ENCODE measurements around the gene DDX41.
"Not testable (repeated sequence)": the region's sequence is repeated elsewhere in the genome, so short reads cannot be mapped to it uniquely, and the experiment has no call there.

DDX41 gene

DNA sequence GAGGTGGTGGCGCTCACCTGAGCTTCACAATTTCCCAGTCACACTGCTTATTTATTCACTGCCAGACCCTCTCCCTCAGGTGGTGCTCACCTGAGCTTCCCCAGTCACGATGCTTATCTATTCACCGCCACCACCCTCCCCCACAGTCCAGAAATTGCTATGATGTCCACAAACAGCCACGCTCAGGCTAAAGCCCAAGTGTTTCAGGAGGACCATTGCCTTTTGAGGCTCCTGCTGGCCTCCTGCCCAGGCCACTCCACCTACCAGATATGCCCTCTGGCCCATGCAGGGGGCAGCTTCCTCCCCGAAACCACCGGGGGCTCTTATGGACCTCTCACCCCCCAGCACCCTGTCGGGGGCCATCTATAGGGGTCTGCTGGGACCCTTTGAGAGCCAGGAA lies 23.9 kb downstream of the DDX41 start:
- Histone ChIP-seq H3K36me3 (ENCODE audit: control insufficient read depth in 2 of 2, insufficient read depth in 2 of 2, low read length in 2 of 2) (peaks cover 2 to 6% of the 10 kb centered on the region in 2 donors), H3K4me1 (ENCODE audit: control insufficient read depth in 2 of 2, insufficient read depth in 2 of 2, low read length in 2 of 2) (peaks cover 22 to 27% of the 10 kb centered on the region in 2 donors), H3K27me3 (ENCODE audit: control insufficient read depth in 2 of 2, insufficient read depth in 2 of 2, low read length in 2 of 2) (no peaks in the 10 kb centered on the region), H3K9ac (ENCODE audit: low read depth in 1 of 2, low read length in 2 of 2) (no peak overlapping the region), H3K27ac (ENCODE audit: low read depth in 2 of 2, low read length in 2 of 2) (no peak overlapping the region), H3K9me3 (ENCODE audit: control insufficient read depth in 2 of 2, low read length in 2 of 2) (no peaks in the 10 kb centered on the region), H3K4me3 (ENCODE audit: low read length in 2 of 2) (no peak overlapping the region)

DNA sequence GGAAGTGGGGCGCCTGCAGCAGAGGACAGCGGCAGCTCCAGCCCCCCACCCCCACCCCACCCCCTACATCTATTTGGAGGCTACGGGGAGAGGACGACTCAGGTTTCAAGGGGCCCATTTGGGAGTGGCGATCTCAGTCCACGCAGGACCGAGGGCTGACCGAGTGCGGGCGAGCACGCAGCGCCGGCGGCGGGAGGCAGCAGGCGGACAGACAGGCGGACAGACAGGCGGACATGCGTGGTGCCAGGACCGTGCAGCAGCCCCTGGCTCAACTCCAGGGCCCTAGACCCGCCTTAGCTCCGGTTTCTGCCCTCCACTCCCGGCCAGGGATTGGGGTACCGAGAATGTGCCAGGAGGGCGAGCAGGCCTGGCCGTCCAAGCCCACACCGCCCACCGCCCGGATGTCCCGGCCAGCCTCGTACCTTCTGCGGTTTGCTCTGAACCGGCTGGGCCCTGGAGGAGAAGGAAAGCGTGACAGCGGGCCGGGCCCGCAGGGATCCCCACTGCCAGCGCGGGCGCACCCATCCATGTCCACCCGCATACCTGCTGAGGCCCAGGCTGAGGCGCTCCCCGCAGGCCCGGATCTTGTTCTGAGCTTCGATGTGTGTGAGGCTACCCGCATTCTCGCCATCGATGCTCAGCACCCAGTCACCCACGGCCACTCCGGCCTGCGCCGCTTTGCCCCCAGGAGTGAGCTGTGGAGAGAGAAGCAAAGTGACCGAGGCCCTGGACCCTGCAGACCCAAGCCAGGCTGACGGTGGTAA lies 24.6 kb downstream of the DDX41 start:
- H3K9ac ChIP-seq (ENCODE audit: low read depth in 1 of 2, low read length in 2 of 2) = no peak overlapping the region
- H3K4me1 ChIP-seq (ENCODE audit: control insufficient read depth in 2 of 2, insufficient read depth in 2 of 2, low read length in 2 of 2) = peaks cover 22 to 24% of the 10 kb centered on the region in 2 donors
- H3K36me3 ChIP-seq (ENCODE audit: control insufficient read depth in 2 of 2, insufficient read depth in 2 of 2, low read length in 2 of 2) = peaks cover 4 to 9% of the 10 kb centered on the region in 2 donors
- H3K9me3 ChIP-seq (ENCODE audit: control insufficient read depth in 2 of 2, low read length in 2 of 2) = no peaks in the 10 kb centered on the region
- no peak overlapping the region for H3K27ac ChIP-seq (ENCODE audit: low read depth in 2 of 2, low read length in 2 of 2)
- no peaks in the 10 kb centered on the region for H3K27me3 ChIP-seq (ENCODE audit: control insufficient read depth in 2 of 2, insufficient read depth in 2 of 2, low read length in 2 of 2)
- H3K4me3 ChIP-seq (ENCODE audit: low read length in 2 of 2) = no peak overlapping the region

DNA sequence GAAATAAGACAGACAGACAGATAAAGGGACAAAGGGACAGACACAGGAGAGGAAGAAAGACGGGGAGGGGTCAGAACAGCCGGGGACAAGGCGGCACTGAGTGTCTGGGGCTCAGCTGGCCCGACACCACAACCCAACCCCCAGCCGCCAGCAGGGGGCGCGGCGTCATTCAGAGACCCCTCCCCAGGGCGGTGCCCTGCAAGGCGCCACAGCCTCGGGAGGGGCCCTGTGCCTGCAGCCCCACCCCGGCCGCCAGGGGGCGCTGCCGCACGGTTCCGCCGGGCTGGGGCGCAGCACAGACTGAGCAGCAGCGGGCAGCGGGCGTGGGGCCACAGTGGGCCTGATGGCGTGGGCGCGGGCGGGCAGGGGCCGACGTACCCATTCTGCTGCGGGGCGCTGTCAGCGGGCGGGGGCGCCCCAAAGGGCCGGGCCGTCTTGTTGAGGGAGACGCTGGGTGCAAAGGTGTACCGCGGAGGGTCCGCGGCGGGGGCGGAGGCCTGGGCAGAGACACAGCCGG lies 25.3 kb downstream of the DDX41 start:
- no peaks in the 10 kb centered on the region for H3K27me3 ChIP-seq (ENCODE audit: control insufficient read depth in 2 of 2, insufficient read depth in 2 of 2, low read length in 2 of 2)
- H3K4me1 ChIP-seq (ENCODE audit: control insufficient read depth in 2 of 2, insufficient read depth in 2 of 2, low read length in 2 of 2) = peaks cover 20 to 22% of the 10 kb centered on the region in 2 donors
- no peak overlapping the region for H3K9ac ChIP-seq (ENCODE audit: low read depth in 1 of 2, low read length in 2 of 2)
- H3K36me3 ChIP-seq (ENCODE audit: control insufficient read depth in 2 of 2, insufficient read depth in 2 of 2, low read length in 2 of 2) = peaks cover 5 to 9% of the 10 kb centered on the region in 2 donors
- no peaks in the 10 kb centered on the region for H3K9me3 ChIP-seq (ENCODE audit: control insufficient read depth in 2 of 2, low read length in 2 of 2)
- no peak overlapping the region for H3K4me3 ChIP-seq (ENCODE audit: low read length in 2 of 2)
- H3K27ac ChIP-seq (ENCODE audit: low read depth in 2 of 2, low read length in 2 of 2) = no peak overlapping the region

DNA sequence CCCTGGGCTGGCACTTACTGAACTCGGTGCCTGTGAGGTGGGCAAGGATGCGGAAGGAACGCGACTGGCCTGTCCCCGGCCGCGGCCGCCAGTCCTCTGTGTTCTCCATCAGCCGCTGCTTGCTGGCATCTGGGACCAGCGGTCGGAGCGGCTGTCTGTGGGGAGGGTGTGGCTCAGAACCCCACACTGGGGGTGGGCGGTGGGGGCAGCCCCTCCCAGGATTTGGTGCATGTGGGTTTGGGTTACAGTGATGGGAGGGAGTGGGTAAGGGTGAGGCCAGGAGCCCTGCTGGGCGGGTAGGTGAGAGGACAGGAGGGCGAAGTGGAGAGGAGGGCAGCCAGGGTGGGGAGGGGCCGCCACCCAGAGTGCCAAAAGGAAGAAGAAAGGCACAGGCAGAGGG lies 25.8 kb downstream of the DDX41 start:
- peaks cover 18 to 21% of the 10 kb centered on the region in 2 donors for H3K4me1 ChIP-seq (ENCODE audit: control insufficient read depth in 2 of 2, insufficient read depth in 2 of 2, low read length in 2 of 2)
- H3K4me3 ChIP-seq (ENCODE audit: low read length in 2 of 2) = no peak overlapping the region
- no peak overlapping the region for H3K9ac ChIP-seq (ENCODE audit: low read depth in 1 of 2, low read length in 2 of 2)
- H3K27me3 ChIP-seq (ENCODE audit: control insufficient read depth in 2 of 2, insufficient read depth in 2 of 2, low read length in 2 of 2) = no peaks in the 10 kb centered on the region
- H3K9me3 ChIP-seq (ENCODE audit: control insufficient read depth in 2 of 2, low read length in 2 of 2) = no peaks in the 10 kb centered on the region
- H3K36me3 ChIP-seq (ENCODE audit: control insufficient read depth in 2 of 2, insufficient read depth in 2 of 2, low read length in 2 of 2) = peaks cover 5 to 12% of the 10 kb centered on the region in 2 donors
- H3K27ac ChIP-seq (ENCODE audit: low read depth in 2 of 2, low read length in 2 of 2) = no peak overlapping the region

DNA sequence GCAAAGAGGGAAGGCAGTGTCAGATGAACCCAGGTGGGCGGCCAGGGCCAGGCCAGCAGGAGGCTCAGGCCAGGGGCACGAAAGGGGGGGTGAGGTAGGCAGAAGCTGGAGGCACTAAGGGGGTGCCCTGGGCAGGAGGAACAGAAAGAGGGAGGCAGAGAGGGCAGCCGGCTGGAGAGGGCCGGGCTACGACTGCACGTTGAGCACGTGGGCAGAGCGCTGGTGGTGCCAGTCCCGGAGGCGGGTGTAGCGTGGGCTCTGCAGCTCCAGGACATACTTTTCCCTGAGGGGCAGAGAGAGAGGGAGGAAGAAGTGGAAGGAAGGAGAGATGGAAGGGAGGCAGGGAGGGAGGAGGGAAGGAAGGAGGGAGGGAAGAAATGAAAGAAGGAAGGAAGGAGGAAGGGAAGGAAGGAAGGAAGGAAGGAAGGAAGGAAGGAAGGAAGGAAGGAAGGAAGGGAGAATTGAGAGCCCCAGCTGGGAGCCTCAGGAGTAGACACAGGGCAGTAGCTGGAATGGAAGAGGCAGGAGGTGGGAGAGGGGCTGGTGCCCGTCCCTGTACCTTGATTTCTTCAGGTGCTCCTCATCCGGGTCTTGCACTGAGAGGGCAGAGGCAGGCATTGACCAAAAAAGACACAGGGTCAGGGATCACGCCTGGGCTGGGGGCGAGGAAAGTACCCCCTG lies 26.3 kb downstream of the DDX41 start:
- Histone ChIP-seq H3K27ac (ENCODE audit: low read depth in 2 of 2, low read length in 2 of 2) (no peak overlapping the region), H3K36me3 (ENCODE audit: control insufficient read depth in 2 of 2, insufficient read depth in 2 of 2, low read length in 2 of 2) (peaks cover 5 to 12% of the 10 kb centered on the region in 2 donors), H3K4me3 (ENCODE audit: low read length in 2 of 2) (no peak overlapping the region), H3K9ac (ENCODE audit: low read depth in 1 of 2, low read length in 2 of 2) (no peak overlapping the region), H3K9me3 (ENCODE audit: control insufficient read depth in 2 of 2, low read length in 2 of 2) (no peaks in the 10 kb centered on the region), H3K27me3 (ENCODE audit: control insufficient read depth in 2 of 2, insufficient read depth in 2 of 2, low read length in 2 of 2) (no peaks in the 10 kb centered on the region), H3K4me1 (ENCODE audit: control insufficient read depth in 2 of 2, insufficient read depth in 2 of 2, low read length in 2 of 2) (peaks cover 13 to 15% of the 10 kb centered on the region in 2 donors)

DNA sequence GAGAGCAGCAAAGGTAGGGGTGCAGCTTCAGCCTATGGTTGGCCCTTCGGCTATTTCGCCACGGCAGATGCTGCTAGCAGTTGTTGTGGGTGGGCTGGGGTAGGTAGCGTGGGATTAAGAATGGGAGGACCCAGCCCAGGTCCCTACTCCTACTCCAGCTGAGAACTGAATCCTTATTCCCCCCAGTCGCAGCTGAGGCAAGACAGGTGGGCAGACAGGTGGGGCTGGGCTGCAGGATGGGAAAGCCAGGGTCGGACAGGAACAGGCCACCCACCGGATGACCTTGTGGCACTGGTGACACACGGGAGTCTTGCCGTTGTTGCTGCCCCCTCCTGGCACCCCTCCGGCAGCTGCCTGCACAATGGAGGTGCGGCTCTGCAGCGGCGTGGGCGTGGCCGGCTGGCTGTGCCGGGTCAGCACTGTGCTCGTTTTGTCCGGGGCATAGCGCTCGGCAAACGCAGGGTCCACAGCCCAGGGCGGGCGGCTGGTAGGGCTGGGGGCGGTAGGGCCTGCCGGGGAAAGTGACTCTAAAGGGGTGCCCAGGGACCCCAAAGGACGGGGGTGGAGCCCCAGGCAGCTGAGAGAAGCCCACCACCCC lies 27.5 kb downstream of the DDX41 start:
- H3K27ac ChIP-seq (ENCODE audit: low read depth in 2 of 2, low read length in 2 of 2) = no peak overlapping the region
- H3K36me3 ChIP-seq (ENCODE audit: control insufficient read depth in 2 of 2, insufficient read depth in 2 of 2, low read length in 2 of 2) = peaks cover 5 to 14% of the 10 kb centered on the region in 2 donors
- H3K4me1 ChIP-seq (ENCODE audit: control insufficient read depth in 2 of 2, insufficient read depth in 2 of 2, low read length in 2 of 2) = peaks cover 5 to 9% of the 10 kb centered on the region in 2 donors
- H3K9me3 ChIP-seq (ENCODE audit: control insufficient read depth in 2 of 2, low read length in 2 of 2) = no peaks in the 10 kb centered on the region
- no peak overlapping the region for H3K9ac ChIP-seq (ENCODE audit: low read depth in 1 of 2, low read length in 2 of 2)
- no peaks in the 10 kb centered on the region for H3K27me3 ChIP-seq (ENCODE audit: control insufficient read depth in 2 of 2, insufficient read depth in 2 of 2, low read length in 2 of 2)
- no peak overlapping the region for H3K4me3 ChIP-seq (ENCODE audit: low read length in 2 of 2)

DNA sequence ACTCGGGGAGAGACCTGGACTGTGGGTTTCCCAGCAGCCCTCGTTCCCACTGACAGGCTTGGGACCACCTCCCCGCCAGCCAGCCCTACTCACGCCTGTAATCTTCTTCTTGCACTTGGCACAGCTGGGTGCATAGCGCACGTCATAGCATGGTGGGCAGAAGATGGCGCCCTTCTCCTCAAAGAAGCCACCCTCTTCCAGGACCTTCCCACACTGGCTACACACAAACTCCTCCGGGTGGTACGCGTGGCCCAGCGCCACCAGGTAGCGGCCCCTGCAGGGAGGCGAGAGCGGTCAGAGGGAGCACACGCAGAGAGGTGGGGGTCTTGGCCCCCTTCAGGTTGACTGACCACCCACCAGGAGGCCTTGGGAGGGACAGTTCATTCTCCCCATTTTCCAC lies 28.8 kb downstream of the DDX41 start:
- H3K9me3 ChIP-seq (ENCODE audit: control insufficient read depth in 2 of 2, low read length in 2 of 2) = no peaks in the 10 kb centered on the region
- H3K36me3 ChIP-seq (ENCODE audit: control insufficient read depth in 2 of 2, insufficient read depth in 2 of 2, low read length in 2 of 2) = peaks cover 8 to 17% of the 10 kb centered on the region in 2 donors
- H3K9ac ChIP-seq (ENCODE audit: low read depth in 1 of 2, low read length in 2 of 2) = no peak overlapping the region
- peaks cover 0 to 1% of the 10 kb centered on the region in 2 donors for H3K4me1 ChIP-seq (ENCODE audit: control insufficient read depth in 2 of 2, insufficient read depth in 2 of 2, low read length in 2 of 2)
- no peaks in the 10 kb centered on the region for H3K27me3 ChIP-seq (ENCODE audit: control insufficient read depth in 2 of 2, insufficient read depth in 2 of 2, low read length in 2 of 2)
- H3K4me3 ChIP-seq (ENCODE audit: low read length in 2 of 2) = no peak overlapping the region
- no peak overlapping the region for H3K27ac ChIP-seq (ENCODE audit: low read depth in 2 of 2, low read length in 2 of 2)

DNA sequence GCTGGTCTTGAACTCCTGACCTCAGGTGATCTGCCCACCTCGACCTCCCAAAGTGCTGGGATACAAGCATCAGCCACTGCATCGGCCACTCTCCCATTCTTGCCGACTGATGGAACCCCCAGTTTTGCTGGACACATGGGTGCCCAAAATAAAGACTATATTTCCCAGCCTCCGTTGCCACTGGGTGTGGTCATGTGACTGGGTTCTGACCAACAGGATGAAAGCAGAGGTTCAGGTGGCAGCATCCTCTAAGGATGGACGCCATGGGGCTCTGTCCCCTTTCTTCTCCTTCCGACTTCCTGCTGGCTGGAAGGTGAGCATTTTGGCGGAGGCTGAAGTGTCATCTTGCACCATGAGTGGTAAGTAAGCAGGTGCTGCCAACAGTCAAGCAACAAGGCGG lies 29.6 kb downstream of the DDX41 start:
- H3K36me3 ChIP-seq (ENCODE audit: control insufficient read depth in 2 of 2, insufficient read depth in 2 of 2, low read length in 2 of 2) = peaks cover 8 to 17% of the 10 kb centered on the region in 2 donors
- no peak overlapping the region for H3K9ac ChIP-seq (ENCODE audit: low read depth in 1 of 2, low read length in 2 of 2)
- H3K27ac ChIP-seq (ENCODE audit: low read depth in 2 of 2, low read length in 2 of 2) = no peak overlapping the region
- H3K4me1 ChIP-seq (ENCODE audit: control insufficient read depth in 2 of 2, insufficient read depth in 2 of 2, low read length in 2 of 2) = no peaks in the 10 kb centered on the region
- no peaks in the 10 kb centered on the region for H3K27me3 ChIP-seq (ENCODE audit: control insufficient read depth in 2 of 2, insufficient read depth in 2 of 2, low read length in 2 of 2)
- no peak overlapping the region for H3K4me3 ChIP-seq (ENCODE audit: low read length in 2 of 2)
- no peaks in the 10 kb centered on the region for H3K9me3 ChIP-seq (ENCODE audit: control insufficient read depth in 2 of 2, low read length in 2 of 2)

DNA sequence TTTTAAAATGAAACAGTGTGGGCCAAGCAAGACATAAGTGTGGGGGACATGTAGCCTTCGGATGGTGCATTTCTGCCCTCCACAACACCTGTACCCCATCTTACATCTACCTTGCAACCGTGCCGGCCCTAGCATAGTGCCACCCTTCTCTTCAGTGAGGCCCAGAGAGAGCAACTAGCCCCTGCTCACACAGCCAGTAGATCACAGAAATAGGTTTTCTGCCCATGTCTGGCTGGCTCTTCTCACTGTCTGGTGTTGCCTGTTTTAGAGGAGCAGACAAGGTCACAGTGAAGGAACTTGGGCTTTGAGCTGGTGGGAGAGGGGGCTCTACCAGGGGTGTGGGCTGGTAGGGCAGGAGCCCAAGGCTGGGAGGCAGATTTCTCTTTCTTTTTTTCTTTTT lies 30.5 kb downstream of the DDX41 start:
- no peak overlapping the region for H3K4me3 ChIP-seq (ENCODE audit: low read length in 2 of 2)
- H3K4me1 ChIP-seq (ENCODE audit: control insufficient read depth in 2 of 2, insufficient read depth in 2 of 2, low read length in 2 of 2) = no peaks in the 10 kb centered on the region
- H3K9me3 ChIP-seq (ENCODE audit: control insufficient read depth in 2 of 2, low read length in 2 of 2) = no peaks in the 10 kb centered on the region
- peaks cover 8 to 17% of the 10 kb centered on the region in 2 donors for H3K36me3 ChIP-seq (ENCODE audit: control insufficient read depth in 2 of 2, insufficient read depth in 2 of 2, low read length in 2 of 2)
- H3K27me3 ChIP-seq (ENCODE audit: control insufficient read depth in 2 of 2, insufficient read depth in 2 of 2, low read length in 2 of 2) = no peaks in the 10 kb centered on the region
- no peak overlapping the region for H3K9ac ChIP-seq (ENCODE audit: low read depth in 1 of 2, low read length in 2 of 2)
- H3K27ac ChIP-seq (ENCODE audit: low read depth in 2 of 2, low read length in 2 of 2) = no peak overlapping the region

DNA sequence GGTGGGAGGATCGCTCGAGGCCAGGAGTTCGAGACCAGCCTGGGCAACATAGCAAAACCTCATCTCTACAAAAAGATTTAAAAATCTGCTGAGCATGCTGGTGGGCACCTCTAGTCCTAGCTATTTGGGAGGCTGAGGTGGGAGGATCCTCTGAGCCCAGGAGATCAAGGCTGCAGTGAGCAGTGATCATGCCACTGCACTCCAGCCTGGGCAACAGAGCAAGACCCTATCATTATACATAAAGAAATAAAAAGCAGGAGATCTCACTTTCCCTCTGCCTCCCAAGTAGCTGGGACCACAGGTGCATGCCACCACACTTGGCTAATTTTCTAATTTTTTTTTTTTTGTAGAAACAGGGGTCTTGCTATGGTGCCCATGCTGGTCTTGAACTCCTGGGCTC lies 31.0 kb downstream of the DDX41 start:
- H3K4me1 ChIP-seq (ENCODE audit: control insufficient read depth in 2 of 2, insufficient read depth in 2 of 2, low read length in 2 of 2); H3K27ac ChIP-seq (ENCODE audit: low read depth in 2 of 2, low read length in 2 of 2); H3K4me3 ChIP-seq (ENCODE audit: low read length in 2 of 2); H3K9me3 ChIP-seq (ENCODE audit: control insufficient read depth in 2 of 2, low read length in 2 of 2); H3K9ac ChIP-seq (ENCODE audit: low read depth in 1 of 2, low read length in 2 of 2); H3K27me3 ChIP-seq (ENCODE audit: control insufficient read depth in 2 of 2, insufficient read depth in 2 of 2, low read length in 2 of 2): not testable (repeated sequence)
- H3K36me3 ChIP-seq (ENCODE audit: control insufficient read depth in 2 of 2, insufficient read depth in 2 of 2, low read length in 2 of 2) = peaks cover 8 to 17% of the 10 kb centered on the region in 2 donors

Data from mucosa of rectum (tissue), 2 donors.